ENCODE data around the gene ZNF331.
A peak's percentile ranks its signal among the peaks of the same experiment; 100 is the strongest.
"Not testable (repeated sequence)": the region's sequence is repeated elsewhere in the genome, so short reads cannot be mapped to it uniquely, and the experiment has no call there.

ZNF331 gene

DNA sequence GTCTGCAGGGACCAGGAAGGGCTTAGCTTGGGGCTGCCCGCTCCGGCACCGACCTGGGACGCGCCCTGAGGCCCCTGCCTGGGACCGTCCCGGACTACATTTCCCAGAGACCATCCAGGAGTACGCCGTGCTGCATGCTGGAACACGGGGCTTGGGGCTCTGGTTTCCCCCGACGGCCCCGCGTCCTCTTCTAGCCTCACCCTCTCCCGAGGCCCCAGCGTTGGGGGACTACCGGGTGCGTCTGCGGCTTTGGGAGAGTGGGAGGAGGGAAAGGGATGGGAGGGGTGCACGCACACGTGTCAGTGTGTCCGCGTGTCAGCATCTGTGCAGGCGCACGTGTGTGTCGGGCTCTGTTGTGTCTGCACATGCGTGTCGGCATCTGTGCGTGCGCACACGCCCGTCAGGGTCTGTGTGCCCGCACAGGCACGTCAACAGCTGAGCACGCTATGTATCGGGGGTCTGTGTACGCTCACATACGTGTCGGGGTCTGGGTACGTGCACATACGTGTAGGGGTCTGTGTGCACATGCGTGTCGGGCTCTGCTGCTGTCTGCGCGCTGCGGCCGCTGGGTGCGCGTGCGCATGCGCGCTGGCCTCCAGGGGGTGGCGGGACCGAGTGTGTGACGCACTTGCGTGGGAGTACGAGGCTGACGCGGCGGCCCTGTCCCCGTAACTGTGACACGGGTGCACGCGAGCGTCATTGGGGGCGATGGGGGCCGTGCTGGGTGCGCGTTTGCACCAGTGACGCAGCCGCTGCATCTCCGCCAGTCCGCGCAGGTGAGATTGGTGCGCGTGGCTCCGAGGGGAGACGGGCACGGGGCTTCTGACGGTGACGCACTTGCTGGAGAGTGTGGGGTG lies at the start of gene ZNF331:
Gene ZNF331 (plus strand): TSS at position 625 of the 857 bp plus-strand sequence. CDS start 31,232 bp downstream, outside the sequence.
- no peak for FAIRE-seq

DNA sequence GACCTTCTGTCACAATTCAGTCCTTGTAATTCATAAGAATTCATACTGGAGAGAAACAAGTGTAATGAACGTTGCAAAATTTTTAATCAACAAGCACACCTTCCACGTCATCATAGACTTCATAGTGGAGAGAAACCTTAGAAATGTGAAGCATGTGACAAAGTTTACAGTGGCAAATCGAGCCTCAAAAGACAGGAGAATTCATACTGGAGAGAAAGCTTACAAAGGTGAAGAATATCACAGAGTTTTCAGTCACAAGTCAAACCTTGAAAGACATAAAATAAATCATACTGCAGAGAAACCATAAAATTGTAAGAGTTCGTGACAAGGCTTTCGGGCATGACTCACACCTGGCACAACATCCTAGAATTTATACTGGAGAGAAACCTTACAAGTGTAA lies 45.8 kb upstream of the ZNF331 start:
- no peak for FAIRE-seq

- not testable (repeated sequence) for FAIRE-seq
Measured at GRCh38 chr19:53497311-53498023, 40.5 kb upstream of the ZNF331 start.

DNA sequence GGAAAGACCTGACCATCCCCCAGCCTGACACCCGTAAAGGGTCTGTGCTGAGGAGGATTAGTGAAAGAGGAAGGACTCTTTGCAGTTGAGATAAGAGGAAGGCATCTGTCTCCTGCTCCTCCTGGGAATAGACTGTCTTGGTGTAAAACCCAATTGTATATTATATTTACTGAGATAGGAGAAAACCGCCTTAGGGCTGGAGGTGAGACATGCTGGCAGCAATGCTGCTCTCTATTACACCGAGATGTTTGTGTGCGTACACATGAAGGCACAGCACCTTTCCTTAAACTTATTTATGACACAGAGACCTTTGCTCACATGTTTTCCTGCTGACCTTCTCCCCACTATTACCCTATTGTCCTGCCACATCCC lies 39.9 kb upstream of the ZNF331 start:
- not testable (repeated sequence) for FAIRE-seq

GRCh38 chr19:53503151-53503550 lies 34.8 kb upstream of the ZNF331 start:
- FAIRE-seq = not testable (repeated sequence)

DNA sequence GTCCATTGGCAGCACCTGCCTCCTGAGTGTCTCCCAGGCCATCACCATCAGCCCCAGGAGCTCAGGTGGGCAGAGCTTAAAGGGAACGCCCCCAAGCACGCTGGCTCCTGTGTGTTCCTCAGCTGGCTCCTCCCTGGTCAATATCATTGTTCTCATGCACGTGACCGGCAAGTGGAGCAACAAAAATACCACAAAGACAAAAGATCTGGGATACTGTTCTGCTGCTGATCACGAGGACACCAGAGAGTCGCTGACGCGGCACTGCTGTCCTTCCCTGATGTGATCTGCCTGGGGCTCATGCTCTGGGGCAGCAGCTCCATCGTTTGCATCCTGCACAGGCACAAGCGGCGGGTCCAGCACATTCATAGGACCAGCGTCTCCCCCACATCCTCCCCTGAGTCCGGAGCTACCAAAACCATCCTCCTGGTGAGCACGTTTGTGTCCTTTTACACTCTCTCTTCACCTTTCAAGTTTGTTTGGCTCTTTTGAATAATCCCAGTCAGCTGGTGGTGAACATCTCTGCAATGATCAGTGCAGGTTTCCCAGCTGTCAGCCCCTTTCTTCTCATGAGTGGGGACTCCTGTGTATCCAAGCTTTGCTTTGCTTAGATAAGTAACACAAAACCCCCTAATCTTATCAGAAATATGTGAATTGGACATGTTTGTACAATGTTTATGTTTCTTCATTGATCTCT lies 34.1 kb upstream of the ZNF331 start:
- FAIRE-seq = not testable (repeated sequence)

- FAIRE-seq = peak; percentile 62
Measured at GRCh38 chr19:53504365-53504703, 33.6 kb upstream of the ZNF331 start.

DNA sequence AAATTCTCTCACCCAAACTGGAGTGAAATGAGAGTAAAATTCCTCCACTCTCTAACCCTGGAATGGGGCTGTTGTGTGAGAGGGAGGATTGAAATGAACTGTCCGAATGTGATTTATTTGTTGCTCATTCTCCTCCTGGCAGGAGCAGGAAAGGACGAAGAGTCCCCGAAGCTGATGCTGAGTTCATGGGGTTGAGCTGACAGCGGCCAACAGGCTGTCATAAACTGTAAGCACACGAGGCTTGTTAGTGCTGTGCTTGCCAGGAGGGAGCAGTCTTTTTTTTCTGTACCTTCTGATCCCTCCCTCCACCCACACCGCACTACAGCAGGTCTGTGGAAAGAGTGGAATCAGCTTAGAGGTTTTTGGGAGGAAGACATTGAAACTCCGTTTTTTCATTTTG lies 33.1 kb upstream of the ZNF331 start:
- no peak for FAIRE-seq

DNA sequence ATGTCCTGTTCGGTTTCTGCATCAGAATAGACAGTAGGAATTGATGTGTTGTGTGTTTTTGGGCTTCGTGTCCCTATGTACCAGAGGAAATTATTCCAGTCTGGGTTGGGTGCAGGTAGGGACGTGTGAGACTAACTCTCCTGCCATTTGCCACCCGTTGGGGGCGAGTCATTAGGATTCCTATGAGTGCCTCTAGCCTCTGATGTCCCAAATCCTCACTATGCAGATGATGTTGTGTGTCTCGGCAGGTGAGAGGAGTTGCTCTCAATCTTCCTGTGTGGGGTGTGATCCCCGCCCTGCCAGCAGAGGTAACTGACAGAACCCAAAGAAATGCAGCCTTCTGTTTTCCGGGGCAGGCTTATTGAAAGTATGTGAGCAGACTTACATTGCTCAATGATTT lies 31.2 kb upstream of the ZNF331 start:
- FAIRE-seq = no peak

DNA sequence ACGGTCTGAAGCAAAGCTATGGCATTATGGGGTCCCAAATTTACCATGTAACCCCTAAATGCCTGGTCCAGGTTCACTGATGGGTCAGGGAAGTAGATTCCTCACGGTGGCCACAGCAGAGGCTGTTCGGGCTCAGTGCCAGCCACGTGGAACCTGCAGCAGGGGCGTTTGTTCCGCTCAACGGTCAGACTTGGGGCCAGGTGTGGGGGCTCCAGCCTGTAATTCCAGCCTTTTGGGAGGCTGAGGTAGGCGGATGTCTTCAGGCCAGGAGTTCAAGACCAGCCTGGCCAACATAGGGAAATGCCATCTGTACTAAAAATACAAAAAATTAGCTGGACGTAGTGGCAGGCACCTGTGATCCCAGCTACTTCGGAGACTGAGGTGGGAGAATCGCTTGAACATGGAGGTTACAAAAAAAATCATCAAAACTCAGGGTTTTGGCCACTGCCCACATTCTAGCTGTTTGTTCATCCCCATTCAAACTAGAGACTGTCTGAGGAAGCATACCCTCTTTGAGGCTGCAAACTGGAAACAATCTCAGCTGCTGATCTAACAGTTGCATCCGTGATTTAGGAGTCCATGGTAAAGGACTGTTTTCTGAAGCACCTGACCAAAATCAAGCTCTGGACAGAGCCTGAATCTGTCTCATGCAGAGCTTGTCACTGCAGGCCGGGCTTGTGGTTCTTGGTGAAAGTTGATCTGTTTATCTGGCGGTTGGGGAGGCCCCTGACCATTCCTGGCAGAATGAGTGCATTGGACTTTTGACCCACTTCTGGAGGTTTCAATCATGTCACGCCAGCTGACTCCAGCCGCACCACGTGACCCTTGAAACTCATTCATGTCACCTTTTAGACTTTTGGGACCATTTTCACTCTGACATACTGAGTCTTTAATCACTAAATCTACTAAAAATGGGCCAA lies 30.2 kb upstream of the ZNF331 start:
- FAIRE-seq = no peak

- no peak for FAIRE-seq
Measured at GRCh38 chr19:53509443-53509842, 28.5 kb upstream of the ZNF331 start.

GRCh38 chr19:53509845-53510244 lies 28.1 kb upstream of the ZNF331 start:
- FAIRE-seq = no peak

GRCh38 chr19:53511357-53511756 lies 26.6 kb upstream of the ZNF331 start:
- FAIRE-seq = no peak

GRCh38 chr19:53511933-53512374 lies 26.0 kb upstream of the ZNF331 start:
- no peak for FAIRE-seq

- FAIRE-seq = not testable (repeated sequence)
Measured at GRCh38 chr19:53515047-53515446, 22.9 kb upstream of the ZNF331 start.

GRCh38 chr19:53517114-53517741 lies 20.7 kb upstream of the ZNF331 start:
- FAIRE-seq = no peak

DNA sequence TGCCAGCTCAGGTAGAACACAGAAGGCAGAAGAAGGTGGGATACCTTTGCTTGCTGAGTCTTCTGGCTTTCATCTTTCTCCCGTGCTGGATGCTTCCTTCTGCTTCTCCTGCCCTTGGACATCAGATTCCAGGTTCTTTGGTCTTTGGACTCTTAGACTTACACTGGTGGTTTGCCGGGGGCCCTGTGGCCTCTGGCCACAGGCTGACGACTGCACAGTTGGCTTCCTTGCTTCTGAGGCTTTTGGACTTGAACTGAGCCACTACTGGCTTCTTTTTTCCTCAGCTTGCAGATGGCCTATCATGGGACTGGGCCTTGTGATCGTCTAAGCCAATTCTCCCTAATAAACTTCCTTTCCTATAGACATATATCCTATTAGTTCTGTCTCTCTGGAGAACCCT lies 19.8 kb upstream of the ZNF331 start:
- no peak for FAIRE-seq

- FAIRE-seq = no peak
Measured at GRCh38 chr19:53518716-53519115, 19.2 kb upstream of the ZNF331 start.

DNA sequence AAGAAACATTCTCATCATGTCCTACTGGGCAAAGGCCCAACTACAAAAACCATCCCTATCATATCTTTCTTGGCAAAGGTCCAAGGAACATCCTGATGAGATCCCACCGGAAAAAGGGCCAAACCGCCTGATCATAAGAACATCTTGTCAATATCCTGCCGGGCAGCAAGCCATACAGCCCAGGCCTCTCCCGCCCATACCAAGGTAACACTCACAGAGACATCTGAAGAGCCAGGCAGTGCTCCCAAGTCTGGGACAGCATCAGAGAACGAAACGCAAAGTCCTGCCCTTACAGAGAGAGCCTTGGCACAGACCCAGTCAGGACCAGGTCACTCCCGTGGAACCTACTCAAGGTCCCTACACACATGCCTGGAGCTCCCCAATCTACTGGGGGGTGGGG lies 18.5 kb upstream of the ZNF331 start:
- no peak for FAIRE-seq

DNA sequence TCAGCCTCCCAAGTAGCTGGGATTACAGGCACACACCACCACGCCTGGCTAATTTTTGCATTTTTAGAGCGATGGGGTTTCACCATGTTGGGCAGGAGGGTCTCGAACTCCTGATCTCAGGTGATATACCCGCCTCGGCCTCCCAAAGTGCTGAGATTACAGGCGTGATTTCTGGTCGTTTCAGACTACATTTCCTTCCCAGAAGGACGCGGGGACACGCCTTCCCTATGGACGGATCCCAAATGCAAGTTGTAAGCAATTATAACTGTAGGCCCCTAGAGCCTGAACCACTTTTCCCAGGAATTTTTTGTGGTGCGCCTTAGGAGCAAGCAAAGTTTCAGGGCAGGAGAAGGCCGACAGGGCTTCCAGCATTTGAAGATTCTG lies 17.8 kb upstream of the ZNF331 start:
- no peak for FAIRE-seq

DNA sequence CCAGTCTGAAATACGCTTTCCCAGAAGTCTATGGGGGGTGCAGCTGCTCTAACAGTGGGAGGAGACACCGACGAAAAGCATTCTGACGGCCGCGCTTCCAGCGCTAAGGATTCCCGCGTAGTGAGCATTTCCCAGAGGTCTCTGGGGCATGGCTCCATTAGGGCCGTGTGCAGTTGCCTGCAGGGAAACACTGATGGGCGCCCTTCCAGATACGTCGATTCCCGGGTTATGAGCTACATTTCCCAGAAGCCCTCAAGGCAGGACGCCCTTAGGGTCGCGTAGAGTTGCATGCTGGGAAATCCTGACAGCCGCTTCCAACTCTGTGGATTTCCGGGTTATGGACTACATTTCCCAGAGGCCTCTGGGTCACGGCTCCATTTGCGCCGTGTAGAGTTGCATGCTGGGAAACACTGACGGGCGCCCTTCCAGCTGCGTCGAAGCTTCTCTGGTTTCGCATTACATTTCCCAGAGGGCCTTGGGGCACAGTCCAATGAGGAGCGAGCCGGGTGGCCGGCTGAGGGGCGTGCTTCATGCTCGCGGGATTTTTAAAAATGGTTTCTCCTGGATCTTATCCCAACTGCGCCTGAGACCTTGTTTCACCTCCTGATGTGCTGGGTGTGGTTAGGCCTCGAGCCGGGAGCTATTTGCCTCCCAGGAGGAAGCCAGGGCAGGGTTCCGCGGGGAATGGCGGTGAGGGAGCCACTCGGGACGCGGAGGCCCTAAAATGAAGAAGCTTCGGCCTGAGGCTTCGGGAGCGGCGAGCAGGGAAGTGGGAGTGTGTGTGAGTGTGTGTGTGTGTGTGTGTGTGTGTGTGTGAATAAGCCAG lies 17.2 kb upstream of the ZNF331 start:
- peak; percentile 99 for FAIRE-seq
